ENCODE measurements around the gene CCL23. TPM values are rescaled to one million over a fixed set of nuclear protein-coding genes. Genes with fewer than 3 reads are reported as not detected.

Gene CCL23
- total RNA-seq, 1 experiment from 2014 or later = not detected

GRCh38 chr17:36063786-36064541, 46.2 kb upstream of the CCL23 start, which contains the start of gene CCL18:
CCL18 (plus strand) TSS chr17:36064272; CDS start chr17:36064343, 71 bp downstream.
- Histone ChIP-seq H3K9me3 (ENCODE audit: control insufficient read depth, insufficient read depth, low read depth, low read length) (no peaks in the 10 kb centered on the region), H3K36me3 (ENCODE audit: control insufficient read depth, insufficient read depth, low read length) (no peaks in the 10 kb centered on the region), H3K4me1 (ENCODE audit: control insufficient read depth, insufficient read depth, low read length) (no peaks in the 10 kb centered on the region), H3K27me3 (ENCODE audit: control insufficient read depth, insufficient read depth, low read length) (peaks cover 8% of the 10 kb centered on the region), H3K4me3 (ENCODE audit: low read depth in 2 of 2, low read length in 2 of 2) (no peak within 1 kb of the TSS), H3K27ac (ENCODE audit: low read length) (no peak within 1 kb of the TSS)
- DNase-seq (ENCODE audit: low read depth, low spot score) (no peak), ATAC-seq (no peak)
- ChIA-PET CTCF (no interaction called here), POLR2A (no interaction called here)
- intact Hi-C loops (cut with micrococcal nuclease; ENCODE audit: unreplicated experiment) (no loop called here), in situ Hi-C loops (cut with HindIII; ENCODE audit: low pct_unique_long_range_greater_than_20kb, low sequenced_read_pairs) (no loop called here)
- TF ChIP-seq CTCF (IDR thresholded peaks at IDR 0.05) (no peak), SIN3A (IDR thresholded peaks at IDR 0.05; ENCODE audit: borderline replicate concordance, insufficient read depth, low read depth, low read length) (no peak), REST (IDR thresholded peaks at IDR 0.05; ENCODE audit: insufficient read depth in 1 of 2, low read depth in 2 of 2, low read length in 1 of 2) (no peak), POLR2AphosphoS5 (IDR thresholded peaks at IDR 0.05; ENCODE audit: low read depth, low read length) (no peak), TCF7L2 (IDR thresholded peaks at IDR 0.05; ENCODE audit: low read depth, low read length) (no peak)
- no TSS peak for BruUV-seq (replicated peaks)

- CTCF ChIA-PET = no interaction called here
- TF ChIP-seq SIN3A (IDR thresholded peaks at IDR 0.05; ENCODE audit: borderline replicate concordance, insufficient read depth, low read depth, low read length) = no peak
- no peak for TF ChIP-seq CTCF (IDR thresholded peaks at IDR 0.05)
- TF ChIP-seq TCF7L2 (IDR thresholded peaks at IDR 0.05; ENCODE audit: low read depth, low read length) = no peak
- no peak for TF ChIP-seq REST (IDR thresholded peaks at IDR 0.05; ENCODE audit: insufficient read depth in 1 of 2, low read depth in 2 of 2, low read length in 1 of 2)
- TF ChIP-seq POLR2AphosphoS5 (IDR thresholded peaks at IDR 0.05; ENCODE audit: low read depth, low read length) = no peak
- ATAC-seq (no peak), DNase-seq (ENCODE audit: low read depth, low spot score) (no peak)
- H3K36me3 ChIP-seq (ENCODE audit: control insufficient read depth, insufficient read depth, low read length) = no peaks in the 10 kb centered on the region
- BruUV-seq (replicated peaks) = no TSS peak
- H3K4me1 ChIP-seq (ENCODE audit: control insufficient read depth, insufficient read depth, low read length) = no peaks in the 10 kb centered on the region
- in situ Hi-C loops (cut with HindIII; ENCODE audit: low pct_unique_long_range_greater_than_20kb, low sequenced_read_pairs) (no loop called here), intact Hi-C loops (cut with micrococcal nuclease; ENCODE audit: unreplicated experiment) (no loop called here)
- peaks cover 5% of the 10 kb centered on the region; the same call in 1 of the 2 replicates for H3K27me3 ChIP-seq (ENCODE audit: control insufficient read depth, insufficient read depth, low read length)
- no peak overlapping the region for H3K27ac ChIP-seq (ENCODE audit: low read length)
- no peak overlapping the region for H3K4me3 ChIP-seq (ENCODE audit: low read depth in 2 of 2, low read length in 2 of 2)
- POLR2A ChIA-PET = no interaction called here
- H3K9me3 ChIP-seq (ENCODE audit: control insufficient read depth, insufficient read depth, low read depth, low read length) = no peaks in the 10 kb centered on the region
Measured at GRCh38 chr17:36060816-36061215, 43.0 kb upstream of the CCL23 start.

All from Panc1 (cell line).